H1 (cell line): ENCODE data around the gene OLIG2. TPM values are rescaled to one million over a fixed set of nuclear protein-coding genes. Genes with fewer than 3 reads are reported as not detected.

Experiments used
- BRCA1 ChIP-seq: IDR thresholded peaks from 2 replicates; pipeline ENCODE4 v1.6.1; 2012; ENCODE audit warnings: low read depth, low read length, improper control_type of control experiment
- CEBPB ChIP-seq: IDR thresholded peaks from 2 replicates; pipeline ENCODE4 v1.6.1; 2012; ENCODE audit warnings: low read depth, low read length
- CREB1 ChIP-seq: IDR thresholded peaks from 2 replicates; pipeline ENCODE4 v1.6.1; 2012; ENCODE audit warnings: inconsistent platforms
- EZH2 ChIP-seq: fragments of 200-600 bp; sonication (generic); IDR thresholded peaks from 2 replicates; pipeline ENCODE4 v1.7.1; 2012; ENCODE audit warnings: low read depth, mild to moderate bottlenecking, moderate library complexity, low read length, inconsistent platforms; ENCODE audit not compliant: severe bottlenecking
- FOSL1 ChIP-seq: IDR thresholded peaks from 2 replicates; pipeline ENCODE4 v1.6.1; 2011; ENCODE audit warnings: mild to moderate bottlenecking, low read depth, low read length, moderate library complexity; ENCODE audit not compliant: insufficient read depth
- JUND ChIP-seq: IDR thresholded peaks from 2 replicates; pipeline ENCODE4 v1.6.1; 2011; ENCODE audit warnings: mild to moderate bottlenecking, improper control_type of control experiment, low read length
- KDM1A ChIP-seq: fragments of 200-600, 300-600 bp; sonication (generic); IDR thresholded peaks from 2 replicates; pipeline ENCODE4 v1.7.1; 2016; ENCODE audit warnings: mild to moderate bottlenecking, low read length, borderline replicate concordance
- KDM5A ChIP-seq: fragments of 200-600 bp; IDR thresholded peaks from 2 replicates; pipeline ENCODE4 v1.7.1; 2012; ENCODE audit warnings: mild to moderate bottlenecking, low read length, inconsistent platforms, mixed read lengths
- NRF1 ChIP-seq: IDR thresholded peaks from 2 replicates; pipeline ENCODE4 v1.6.1; 2011; ENCODE audit warnings: mild to moderate bottlenecking, low read depth, low read length, improper control_type of control experiment
- POU5F1 ChIP-seq: IDR thresholded peaks from 2 replicates; pipeline ENCODE4 v1.6.1; 2011; ENCODE audit warnings: low read depth, mild to moderate bottlenecking, low read length, moderate library complexity
- RAD21 ChIP-seq, 2 experiments: IDR thresholded peaks in 1 of 2; conservative IDR thresholded peaks in 1 of 2; 2 replicates each; pipeline ENCODE4 v1.6.1; 2011; ENCODE audit warnings: low read depth in 2 of 2, low read length in 2 of 2, improper control_type of control experiment in 1 of 2, inconsistent platforms in 1 of 2, mild to moderate bottlenecking in 1 of 2, moderate library complexity in 1 of 2
- RFX5 ChIP-seq: IDR thresholded peaks from 2 replicates; pipeline ENCODE4 v1.6.1; 2011; ENCODE audit warnings: low read depth, low read length, improper control_type of control experiment, borderline replicate concordance
- SIN3A ChIP-seq, 2 experiments: IDR thresholded peaks in 1 of 2; conservative IDR thresholded peaks in 1 of 2; 2 replicates each; pipeline ENCODE4 v1.6.1; 2011 to 2012; ENCODE audit warnings: low read length in 2 of 2, improper control_type of control experiment in 1 of 2, low read depth in 1 of 2, mild to moderate bottlenecking in 1 of 2
- TAF1 ChIP-seq: IDR thresholded peaks from 2 replicates; pipeline ENCODE4 v1.6.1; 2011; ENCODE audit warnings: mild to moderate bottlenecking, low read depth, low read length
- USF2 ChIP-seq: IDR thresholded peaks from 2 replicates; pipeline ENCODE4 v1.6.1; 2011; ENCODE audit warnings: low read length, improper control_type of control experiment
- YY1 ChIP-seq: IDR thresholded peaks from 2 replicates; pipeline ENCODE4 v1.6.1; 2011; ENCODE audit warnings: low read depth, mild to moderate bottlenecking, low read length
- ZNF274 ChIP-seq: IDR thresholded peaks from 2 replicates; pipeline ENCODE4 v1.7.0; 2012; ENCODE audit warnings: low read length, borderline replicate concordance; ENCODE audit errors: extremely low read depth
- polyA plus RNA-seq, 7 experiments: library from polyadenylated mRNA; depleted of rRNA in 3 of 7; stranded (reverse) in 5 of 7; unstranded in 2 of 7; fragments of >200 nt in 5 of 7; fragments of 200-250 nt in 2 of 7; gene quantifications; 1 replicate in 5 of 7; 2 replicates in 1 of 7; 4 replicates in 1 of 7; pipeline versions ENCODE4 v1.2.1 to v1.2.3, GENCODE V29; 2011 to 2013; ENCODE audit warnings: missing spikeins in 2 of 7, mixed read lengths in 2 of 7
- total RNA-seq: library from RNA; stranded (reverse); fragmentation: NEBNext Ultra II Directional; extraction: Animal tissue kit (Norgen Biotek cat#: 25700); gene quantifications from 2 replicates; pipeline ENCODE4 v1.2.1, GENCODE V29; 2021

Gene OLIG2
- total and polyA plus RNA-seq, 2 of the 8 experiments (the other 6 are each of a cell fraction or from before 2014, with no cell fraction given): 0.79 TPM; not detected in 1

- TF ChIP-seq USF2 (no peak), SIN3A (conservative IDR thresholded peaks at IDR 0.05 in 1 of 2, IDR thresholded peaks at IDR 0.05 in 1 of 2; ENCODE audit: low read depth in 1 of 2, low read length in 2 of 2) (no peak), FOSL1 (no peak), KDM1A (peak; percentile 47; the same call in 1 of the 2 replicates), RFX5 (no peak), POU5F1 (no peak), CREB1 (peak; percentile 30; the same call in 1 of the 2 replicates), TAF1 (no peak), EZH2 (no peak), BRCA1 (no peak), KDM5A (no peak), YY1 (no peak), ZNF274 (no peak), RAD21 (IDR thresholded peaks at IDR 0.05 in 1 of 2, conservative IDR thresholded peaks at IDR 0.05 in 1 of 2; ENCODE audit: low read depth in 2 of 2, low read length in 2 of 2) (no peak), JUND (peak; percentile 72), CEBPB (no peak), NRF1 (peak; percentile 33; the same call in 1 of the 2 replicates)
Observed at GRCh38 chr21:33025489-33026442, at the start of gene OLIG2 (continued).
